CD4-positive, alpha-beta T cell treated with Interleukin-6 at 100 ng/mL for 8 hours (primary cell): Measurements from ENCODE around the gene CFL1.
"Not testable (repeated sequence)": the region's sequence is repeated elsewhere in the genome, so short reads cannot be mapped to it uniquely, and the experiment has no call there.

Experiments
- DNase-seq: peaks from one replicate; pipeline ENCODE4 v3.0.0-alpha.2; 2020; ENCODE audit warnings: mixed read lengths, low spot score

The CFL1 gene

DNA sequence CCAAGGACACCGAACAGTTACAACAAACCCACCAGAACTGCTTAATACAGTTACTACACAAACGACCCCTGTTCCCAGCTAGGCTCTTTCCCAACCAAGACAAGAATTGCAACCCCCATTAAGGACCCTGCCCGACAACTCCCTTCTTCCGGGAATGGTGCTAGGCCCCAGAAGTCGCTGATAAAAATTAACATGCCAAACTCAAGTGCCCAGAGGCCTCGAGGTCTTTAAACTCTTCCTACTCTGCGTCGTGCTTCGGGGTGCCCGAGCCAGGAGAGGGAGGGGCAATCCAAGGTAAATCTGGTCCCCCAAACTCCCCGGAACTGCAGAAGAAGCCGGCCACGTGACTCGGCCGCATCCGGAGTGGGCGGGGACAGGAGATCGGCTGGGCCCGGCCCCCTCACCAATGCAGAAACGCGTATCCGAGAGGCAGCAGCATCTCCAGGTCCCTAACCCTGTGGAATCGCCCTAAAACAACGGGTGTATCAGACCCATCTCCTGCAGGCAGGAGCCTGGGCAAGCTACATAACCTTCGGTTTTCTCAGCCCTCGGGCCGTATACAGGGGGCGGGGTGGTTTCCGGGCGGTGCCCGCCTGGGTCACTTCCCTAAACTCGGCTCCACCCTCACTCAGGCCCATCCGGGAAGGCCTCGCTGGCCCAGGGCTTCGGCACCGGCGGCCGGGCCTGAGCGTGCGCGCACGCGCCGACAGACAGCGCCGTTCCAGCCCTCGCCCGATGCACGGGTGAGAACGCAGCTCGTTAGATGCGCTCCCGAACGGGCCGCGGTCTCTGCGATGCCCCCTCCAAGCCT, 1.1 kb downstream of the CFL1 start:
- peak; percentile 85 for DNase-seq

- DNase-seq = no peak
These were observed 2.0 kb downstream of the CFL1 start for GRCh38 chr11:65855927-65856363.

GRCh38 chr11:65854852-65855837, 2.8 kb downstream of the CFL1 start:
- DNase-seq = peak; percentile 0

DNA sequence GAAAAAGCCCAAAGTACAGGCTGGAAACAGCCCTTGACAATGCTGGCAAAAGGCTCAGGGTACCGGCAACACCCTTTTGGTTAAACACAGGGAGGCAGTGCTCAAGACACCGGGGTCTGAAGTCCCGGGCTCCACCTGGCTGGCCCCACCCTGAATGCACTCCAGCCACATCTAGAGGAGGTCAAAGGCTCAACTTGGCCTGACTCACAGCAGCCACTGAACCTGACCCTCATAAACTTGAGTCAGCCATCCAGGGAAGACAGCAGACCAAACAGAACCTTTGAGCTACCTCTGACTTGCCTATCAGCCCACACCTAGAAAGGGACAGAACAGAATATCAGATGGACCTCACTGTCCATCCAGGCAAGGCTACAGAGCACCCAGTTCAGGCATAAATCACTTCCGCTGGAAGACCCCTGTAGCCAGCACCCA, 3.8 kb downstream of the CFL1 start:
- DNase-seq = no peak

DNA sequence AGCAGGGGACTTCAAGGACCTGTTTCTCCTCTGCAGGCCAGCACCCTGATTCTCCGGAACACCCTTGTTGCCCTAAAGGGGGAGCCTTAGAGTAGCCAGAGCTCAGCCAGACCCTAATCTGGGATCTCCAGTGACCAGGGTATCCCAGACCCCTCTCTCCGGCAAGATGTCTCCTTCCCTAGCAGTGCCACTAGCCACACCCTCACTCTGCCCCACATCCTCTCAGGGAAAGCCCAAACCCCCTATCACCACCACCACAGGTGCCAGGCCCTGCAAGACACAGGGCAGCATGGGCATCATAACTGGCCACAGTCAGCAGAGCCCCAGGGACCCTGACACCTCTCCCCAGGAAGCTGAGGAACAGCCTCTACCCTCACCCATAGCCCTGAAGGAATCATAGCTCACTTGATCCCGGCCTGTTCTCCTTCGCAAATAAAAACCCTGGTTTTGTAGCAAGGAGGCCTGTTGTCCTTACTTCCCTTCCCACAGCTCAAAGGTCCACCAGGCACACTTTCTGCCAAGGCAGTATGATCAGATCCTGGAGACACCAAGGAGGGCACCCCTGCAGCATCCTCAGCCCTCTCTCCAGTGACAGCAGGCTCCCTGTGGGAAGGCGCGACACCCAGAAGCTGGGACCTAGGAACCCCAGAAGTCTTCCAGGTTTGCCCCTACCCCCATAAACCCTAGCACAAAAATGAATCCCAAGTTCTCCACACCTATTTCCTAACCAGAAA, 4.6 kb downstream of the CFL1 start:
- DNase-seq = no peak

GRCh38 chr11:65852508-65853245, 5.3 kb downstream of the CFL1 start:
- peak; percentile 1 for DNase-seq

DNA sequence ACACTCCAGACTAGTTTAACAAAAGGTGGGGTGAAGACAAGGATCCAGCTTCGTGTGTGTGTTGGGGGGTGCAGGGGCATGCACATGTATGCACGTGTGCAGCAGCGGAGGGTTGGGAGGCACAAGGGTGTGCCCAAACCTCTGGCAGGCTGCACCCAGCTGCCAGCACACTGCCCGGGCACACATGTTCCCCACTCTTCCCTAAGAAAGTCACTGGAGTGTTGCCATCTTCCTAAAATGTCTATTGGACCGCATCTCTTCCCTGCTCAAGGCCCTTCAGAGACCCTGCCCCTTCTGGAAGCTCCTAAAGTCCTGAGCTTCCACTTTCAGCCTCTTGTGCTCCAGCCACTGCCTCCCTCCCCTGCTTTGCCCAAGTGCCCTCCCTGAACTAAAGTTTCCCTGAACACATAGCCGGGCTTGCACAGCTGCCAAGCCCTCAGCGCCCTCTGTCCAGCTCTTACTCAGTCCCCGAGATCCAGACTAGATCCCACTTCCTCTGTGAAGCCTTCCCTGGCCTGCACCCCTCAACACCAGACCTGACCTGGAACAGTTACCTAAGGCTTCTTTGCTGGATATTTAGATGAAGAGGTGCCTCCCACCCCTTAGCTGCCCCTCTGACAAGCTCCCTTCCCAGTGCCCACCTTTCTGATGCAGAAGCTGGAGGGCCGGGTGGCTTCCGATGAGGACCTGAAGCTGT, 6.0 kb downstream of the CFL1 start:
- DNase-seq = no peak

DNA sequence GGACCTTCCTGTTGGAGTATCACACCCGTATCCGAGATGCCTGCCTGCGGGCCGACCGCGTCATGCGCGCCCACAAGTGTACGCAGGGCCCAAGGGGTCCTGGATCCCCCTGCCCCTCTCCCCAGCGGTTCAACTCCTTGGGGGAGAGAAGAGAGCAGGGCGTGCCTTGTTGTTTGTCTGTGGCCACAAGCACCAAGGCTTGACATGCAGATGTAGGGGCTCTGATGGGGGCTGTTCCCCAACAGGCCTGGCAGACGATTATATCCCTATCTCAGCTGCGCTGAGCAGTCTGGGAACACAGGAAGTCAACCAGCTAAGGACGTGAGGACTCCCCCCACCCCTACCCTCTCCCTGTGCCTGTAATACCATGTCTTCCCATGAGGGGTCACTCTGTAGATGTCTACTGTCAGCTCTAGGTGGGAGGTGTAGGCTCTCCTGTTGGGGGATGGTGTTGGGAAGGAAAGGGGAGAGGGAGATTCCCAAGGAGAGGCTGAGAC, 6.8 kb downstream of the CFL1 start:
- no peak for DNase-seq

GRCh38 chr11:65850217-65851082, 7.5 kb downstream of the CFL1 start:
- no peak for DNase-seq

GRCh38 chr11:65849771-65850216, 8.2 kb downstream of the CFL1 start:
- DNase-seq = no peak

DNA sequence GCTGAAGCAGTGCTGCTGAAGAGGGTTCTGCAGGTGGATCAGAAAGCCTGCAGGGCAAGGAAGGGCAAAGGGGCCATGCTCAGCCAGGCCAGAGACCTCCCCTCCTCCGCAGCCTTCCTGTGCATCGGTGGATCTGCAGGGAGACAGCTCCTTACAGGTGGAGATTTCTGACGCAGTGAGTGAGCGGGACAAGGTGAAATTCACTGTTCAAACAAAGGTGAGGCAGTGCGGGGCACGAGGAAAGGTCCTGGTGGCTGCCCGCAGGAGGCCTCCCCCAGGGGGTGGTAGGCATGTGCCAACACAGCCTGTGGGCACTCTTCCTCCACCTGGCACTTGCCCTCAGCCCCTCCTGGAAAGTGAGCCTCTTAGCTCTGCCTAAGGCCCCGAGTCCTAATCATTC, 8.6 kb downstream of the CFL1 start:
- no peak for DNase-seq

DNA sequence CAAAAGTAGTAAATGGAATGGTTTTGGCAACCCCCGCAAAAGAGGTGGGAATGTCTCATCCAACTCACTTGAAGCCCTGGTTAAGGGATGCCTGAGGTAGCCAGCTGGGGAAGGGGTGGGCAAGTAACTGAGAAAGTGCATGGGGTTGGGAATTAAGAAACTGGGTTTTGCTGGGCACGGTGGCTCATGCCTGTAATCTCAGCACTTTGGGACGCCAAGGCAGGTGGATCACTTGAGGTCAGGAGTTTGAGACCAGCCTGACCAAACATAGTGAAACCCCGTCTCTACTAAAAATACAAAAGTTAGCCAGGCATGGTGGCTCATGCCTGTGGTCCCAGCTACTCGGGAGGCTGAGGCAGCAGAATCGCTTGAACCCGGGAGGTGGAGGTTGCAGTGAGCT, 9.3 kb downstream of the CFL1 start:
- DNase-seq = not testable (repeated sequence)

- DNase-seq = no peak
These were observed 10.2 kb downstream of the CFL1 start for GRCh38 chr11:65847746-65848145.

DNA sequence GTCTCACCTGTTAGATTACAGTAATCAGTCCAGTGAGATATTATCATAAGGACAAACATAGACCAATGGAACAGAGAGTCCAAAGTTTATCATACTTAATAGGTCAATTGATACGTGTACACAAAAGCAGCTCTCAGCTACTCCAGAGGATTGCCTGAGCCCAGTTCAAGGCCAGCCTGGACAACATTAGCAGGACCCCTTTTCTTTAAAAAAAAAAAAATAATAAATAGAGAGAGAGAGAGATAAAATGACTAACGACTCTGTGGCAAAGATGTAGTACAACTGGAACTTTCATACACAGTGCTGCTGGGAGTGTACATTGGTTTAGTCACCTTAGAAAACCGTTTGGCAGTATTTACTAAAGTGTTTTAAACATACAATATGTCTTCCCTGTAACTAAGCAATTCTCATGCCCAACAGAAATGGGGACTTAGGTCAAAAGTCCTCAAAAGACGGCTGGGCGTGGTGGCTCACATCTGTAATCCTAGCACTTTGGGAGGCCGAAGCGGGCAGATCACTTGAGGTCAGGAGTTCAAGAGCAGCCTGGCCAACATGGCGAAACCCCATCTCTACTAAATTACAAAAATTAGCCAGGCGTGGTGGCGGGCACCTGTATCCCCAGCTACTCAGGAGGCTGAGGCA, 13.6 kb downstream of the CFL1 start:
- DNase-seq = no peak

DNA sequence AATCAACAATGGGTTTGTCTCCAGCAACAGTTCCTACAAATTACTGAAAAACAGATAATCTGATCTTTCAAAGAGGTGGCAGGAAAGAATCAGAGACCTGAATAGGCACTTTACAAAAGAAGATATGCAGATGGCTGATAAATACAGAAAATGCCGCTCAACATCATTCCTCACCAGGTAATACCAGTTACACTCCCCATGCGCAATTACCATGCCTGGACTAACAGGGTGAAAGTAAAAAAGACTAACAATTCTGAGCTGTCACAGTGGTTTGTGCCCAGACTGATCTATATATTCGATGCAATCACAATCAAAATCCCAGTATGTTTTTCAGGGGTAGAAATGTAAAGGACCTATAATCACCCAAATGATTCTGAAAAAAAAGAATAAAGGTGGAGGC, 14.2 kb downstream of the CFL1 start:
- DNase-seq = no peak

DNA sequence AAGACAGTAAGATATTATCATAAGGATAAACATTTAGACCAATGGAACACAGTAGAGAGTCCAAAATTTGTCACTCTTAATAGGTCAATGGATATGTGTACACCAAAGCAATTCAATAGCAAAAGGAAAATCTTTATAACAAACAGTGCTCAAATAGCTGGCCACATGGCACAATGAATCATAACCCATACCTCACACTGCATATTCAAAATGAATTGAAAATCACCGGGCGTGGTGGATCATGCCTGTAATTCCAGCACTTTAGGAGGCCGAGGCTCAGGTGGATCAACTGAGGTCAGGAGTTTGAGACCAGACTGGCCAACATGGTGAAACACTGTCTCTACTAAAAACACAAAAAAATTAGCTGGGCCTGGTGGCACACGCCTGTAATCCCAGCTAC, 15.8 kb downstream of the CFL1 start:
- DNase-seq = no peak

DNA sequence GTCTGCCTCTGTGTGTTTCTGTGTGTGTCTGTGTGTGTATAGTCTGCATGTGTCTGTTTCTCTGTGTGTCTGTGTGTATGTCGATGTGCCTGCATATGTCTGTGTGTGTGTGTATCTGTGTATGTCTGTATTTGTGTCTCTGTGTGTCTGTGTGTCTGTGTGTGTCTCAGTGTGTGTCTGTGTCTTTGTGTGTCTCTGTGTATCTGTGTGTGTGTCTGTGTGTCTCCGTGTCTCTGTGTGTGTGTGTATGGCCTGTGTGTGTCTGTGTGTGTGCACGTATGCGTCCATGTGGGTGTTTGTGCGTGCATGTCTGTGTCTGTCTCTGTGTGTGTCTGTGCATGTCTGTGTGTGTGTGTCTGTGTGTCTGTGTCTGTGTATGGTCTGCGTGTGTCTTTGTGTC, 23.8 kb downstream of the CFL1 start:
- no peak for DNase-seq

GRCh38 chr11:65833297-65834030, 24.5 kb downstream of the CFL1 start, which contains the start of gene SNX32:
Gene SNX32, plus strand, starts transcription at chr11:65833963. Its CDS starts 103 bp downstream, at chr11:65834066.
- DNase-seq = peak; percentile 94
